HepG2 (cell line): ENCODE results near the gene LEMD2. TPM values are rescaled to one million over a fixed set of nuclear protein-coding genes. Genes with fewer than 3 reads are reported as not detected.

ENCODE experiments used
- CEBPB ChIP-seq: IDR thresholded peaks from 2 replicates; pipeline ENCODE4 v1.6.1; 2011; ENCODE audit warnings: low read depth, low read length, improper control_type of control experiment, borderline replicate concordance
- ETV6 ChIP-seq: sonication (generic); formaldehyde crosslinking; conservative IDR thresholded peaks from 2 replicates; pipeline ENCODE4 v1.4.0; 2020; ENCODE audit warnings: missing genetic modification reagents
- FOSL2 ChIP-seq: sonication (generic); formaldehyde crosslinking; IDR thresholded peaks from 2 replicates; pipeline ENCODE4 v1.4.0; 2020; ENCODE audit warnings: missing genetic modification reagents
- FOXP1 ChIP-seq, 2 experiments: fragments of 450-650 bp in 1 of 2; IDR thresholded peaks; 2 replicates each; pipeline ENCODE4 v1.6.1; 2017 to 2018; ENCODE audit warnings: antibody characterized with exemption in 1 of 2
- GZF1 ChIP-seq: sonication (generic); formaldehyde crosslinking; IDR thresholded peaks from 2 replicates; pipeline ENCODE4 v1.5.1; 2020; ENCODE audit warnings: mild to moderate bottlenecking, missing genetic modification reagents
- ISX ChIP-seq: sonication (generic); formaldehyde crosslinking; conservative IDR thresholded peaks from 2 replicates; pipeline ENCODE4 v1.5.0; 2020; ENCODE audit warnings: missing genetic modification reagents
- MYC ChIP-seq: sonication (generic); formaldehyde crosslinking; IDR thresholded peaks from 2 replicates; pipeline ENCODE4 v1.9.0; 2021; ENCODE audit warnings: missing genetic modification reagents, borderline replicate concordance
- PITX1 ChIP-seq: sonication (generic); formaldehyde crosslinking; IDR thresholded peaks from 2 replicates; pipeline ENCODE4 v1.5.1; 2020; ENCODE audit warnings: mild to moderate bottlenecking, missing genetic modification reagents
- SALL1 ChIP-seq: sonication (generic); formaldehyde crosslinking; IDR thresholded peaks from 2 replicates; pipeline ENCODE4 v1.8.0; 2022; ENCODE audit warnings: mild to moderate bottlenecking, missing genetic modification reagents
- SYNCRIP ChIP-seq: fragments of 200-400 bp; formaldehyde crosslinking; IDR thresholded peaks from 2 replicates; pipeline ENCODE4 v1.6.1; 2018; ENCODE audit warnings: mild to moderate bottlenecking, low read depth, low read length; ENCODE audit not compliant: insufficient read depth
- XRCC5 ChIP-seq: fragments of 200-400 bp; formaldehyde crosslinking; optimal IDR thresholded peaks from 2 replicates; pipeline ENCODE3; 2017; ENCODE audit warnings: mild to moderate bottlenecking, low read length
- ZNF263 ChIP-seq: sonication (generic); formaldehyde crosslinking; IDR thresholded peaks from 2 replicates; pipeline ENCODE4 v1.4.0; 2020; ENCODE audit warnings: missing genetic modification reagents
- ZNF660 ChIP-seq: sonication (generic); formaldehyde crosslinking; IDR thresholded peaks from 2 replicates; pipeline ENCODE4 v1.5.1; 2020; ENCODE audit warnings: mild to moderate bottlenecking, low read depth, missing genetic modification reagents, borderline replicate concordance
- polyA plus RNA-seq, 8 experiments: library from polyadenylated mRNA; depleted of rRNA in 3 of 8; stranded (reverse) in 7 of 8; unstranded in 1 of 8; fragments of >200 nt; fragmentation: Illumina TruSeq in 4 of 8; extraction: Trizol in 4 of 8; gene quantifications; 2 replicates each; pipeline versions ENCODE4 v1.2.1 to v1.2.3, GENCODE V29; 2011 to 2016; ENCODE audit warnings: low read depth in 4 of 8, missing spikeins in 1 of 8, mixed read lengths in 1 of 8; ENCODE audit not compliant: insufficient read depth in 1 of 8
- total RNA-seq, 5 experiments: library from RNA; depleted of rRNA; stranded (reverse); fragments of >200 nt; fragmentation: Illumina TruSeq; extraction: Trizol; gene quantifications; 2 replicates each; pipeline ENCODE4 v1.2.3, GENCODE V29; 2016; ENCODE audit warnings: low read depth in 1 of 5
- TF ChIP-seq, protein P1 (sequence below): sonication (generic); formaldehyde crosslinking; IDR thresholded peaks from 2 replicates; pipeline ENCODE4 v1.5.0; 2020; ENCODE audit warnings: mild to moderate bottlenecking, missing genetic modification reagents
- TF ChIP-seq, protein P2 (sequence below): sonication (generic); formaldehyde crosslinking; IDR thresholded peaks from 2 replicates; pipeline ENCODE4 v1.4.0; 2020; ENCODE audit warnings: mild to moderate bottlenecking, missing genetic modification reagents
- TF ChIP-seq, protein P3 (sequence below): IDR thresholded peaks from 2 replicates; pipeline ENCODE4 v1.6.1; 2016; ENCODE audit warnings: missing genetic modification reagents, missing compliant biosample characterization
- TF ChIP-seq, protein P4 (sequence below): sonication (generic); formaldehyde crosslinking; IDR thresholded peaks from 2 replicates; pipeline ENCODE4 v1.8.0; 2023; ENCODE audit warnings: mild to moderate bottlenecking, missing genetic modification reagents
- TF ChIP-seq, protein P5 (sequence below), 2 experiments: sonication (generic) in 1 of 2; formaldehyde crosslinking in 1 of 2; IDR thresholded peaks; 2 replicates each; pipeline versions ENCODE4 v1.4.0 to v1.6.1; 2016 to 2020; ENCODE audit warnings: borderline replicate concordance in 1 of 2, low read depth in 1 of 2, mild to moderate bottlenecking in 1 of 2, missing genetic modification reagents in 1 of 2

Gene LEMD2
- total and polyA plus RNA-seq, 2 of the 13 experiments (the other 11 are each of a cell fraction or from before 2014, with no cell fraction given) = 45.2 to 62.9 TPM

DNA sequence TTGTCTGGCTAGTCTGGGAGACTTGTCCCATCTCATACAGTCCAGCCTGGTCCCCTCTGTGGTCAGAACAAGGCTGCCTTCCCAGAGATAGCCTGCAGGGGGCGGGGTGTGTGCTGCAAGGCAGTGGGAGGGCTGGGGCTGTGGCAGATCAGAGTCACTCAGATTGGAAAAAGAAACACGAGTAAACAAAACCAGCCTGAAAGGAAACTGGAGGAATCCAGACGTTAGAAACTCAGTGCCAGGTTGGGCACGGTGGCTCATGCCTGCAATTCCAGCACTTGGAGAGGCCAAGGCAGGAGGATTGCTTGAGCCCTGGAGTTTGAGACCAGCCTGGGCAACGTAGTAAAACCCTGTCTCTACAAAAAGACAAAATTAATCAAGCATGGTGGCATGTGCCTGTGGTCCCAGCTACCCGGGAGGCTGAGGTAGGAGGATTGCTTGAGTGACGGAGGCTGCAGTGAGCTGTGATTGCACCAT lies 20.2 kb downstream of the LEMD2 start (continued):
- TF ChIP-seq, protein P1, sequence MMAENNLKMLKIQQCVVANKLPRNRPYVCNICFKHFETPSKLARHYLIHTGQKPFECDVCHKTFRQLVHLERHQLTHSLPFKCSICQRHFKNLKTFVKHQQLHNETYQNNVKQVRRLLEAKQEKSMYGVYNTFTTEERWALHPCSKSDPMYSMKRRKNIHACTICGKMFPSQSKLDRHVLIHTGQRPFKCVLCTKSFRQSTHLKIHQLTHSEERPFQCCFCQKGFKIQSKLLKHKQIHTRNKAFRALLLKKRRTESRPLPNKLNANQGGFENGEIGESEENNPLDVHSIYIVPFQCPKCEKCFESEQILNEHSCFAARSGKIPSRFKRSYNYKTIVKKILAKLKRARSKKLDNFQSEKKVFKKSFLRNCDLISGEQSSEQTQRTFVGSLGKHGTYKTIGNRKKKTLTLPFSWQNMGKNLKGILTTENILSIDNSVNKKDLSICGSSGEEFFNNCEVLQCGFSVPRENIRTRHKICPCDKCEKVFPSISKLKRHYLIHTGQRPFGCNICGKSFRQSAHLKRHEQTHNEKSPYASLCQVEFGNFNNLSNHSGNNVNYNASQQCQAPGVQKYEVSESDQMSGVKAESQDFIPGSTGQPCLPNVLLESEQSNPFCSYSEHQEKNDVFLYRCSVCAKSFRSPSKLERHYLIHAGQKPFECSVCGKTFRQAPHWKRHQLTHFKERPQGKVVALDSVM (CRISPR knock-in tag) = peak; percentile 57; the same call in 1 of the 2 replicates
- TF ChIP-seq FOSL2 (CRISPR knock-in tag) (peak; percentile 37; the same call in 1 of the 2 replicates), SALL1 (CRISPR knock-in tag) (peak; percentile 31; the same call in 1 of the 2 replicates), MYC (CRISPR knock-in tag) (0 out of 2 replicates have a peak, but pooled peaks have one; percentile 40), SYNCRIP (no peak), GZF1 (CRISPR knock-in tag) (0 out of 2 replicates have a peak, but pooled peaks have one; percentile 17), ZNF660 (CRISPR knock-in tag) (no peak), ISX (CRISPR knock-in tag) (no peak), ETV6 (no peak), FOXP1 (IDR thresholded peaks at IDR 0.05) (no peak), FOXP1 (CRISPR knock-in tag; IDR thresholded peaks at IDR 0.05) (0 out of 2 replicates have a peak, but pooled peaks have one; percentile 13), XRCC5 (peak; percentile 90), PITX1 (CRISPR knock-in tag) (0 out of 2 replicates have a peak, but pooled peaks have one; percentile 12), ZNF263 (CRISPR knock-in tag) (0 out of 2 replicates have a peak, but pooled peaks have one; percentile 25), CEBPB (no peak)
- TF ChIP-seq, protein P2, sequence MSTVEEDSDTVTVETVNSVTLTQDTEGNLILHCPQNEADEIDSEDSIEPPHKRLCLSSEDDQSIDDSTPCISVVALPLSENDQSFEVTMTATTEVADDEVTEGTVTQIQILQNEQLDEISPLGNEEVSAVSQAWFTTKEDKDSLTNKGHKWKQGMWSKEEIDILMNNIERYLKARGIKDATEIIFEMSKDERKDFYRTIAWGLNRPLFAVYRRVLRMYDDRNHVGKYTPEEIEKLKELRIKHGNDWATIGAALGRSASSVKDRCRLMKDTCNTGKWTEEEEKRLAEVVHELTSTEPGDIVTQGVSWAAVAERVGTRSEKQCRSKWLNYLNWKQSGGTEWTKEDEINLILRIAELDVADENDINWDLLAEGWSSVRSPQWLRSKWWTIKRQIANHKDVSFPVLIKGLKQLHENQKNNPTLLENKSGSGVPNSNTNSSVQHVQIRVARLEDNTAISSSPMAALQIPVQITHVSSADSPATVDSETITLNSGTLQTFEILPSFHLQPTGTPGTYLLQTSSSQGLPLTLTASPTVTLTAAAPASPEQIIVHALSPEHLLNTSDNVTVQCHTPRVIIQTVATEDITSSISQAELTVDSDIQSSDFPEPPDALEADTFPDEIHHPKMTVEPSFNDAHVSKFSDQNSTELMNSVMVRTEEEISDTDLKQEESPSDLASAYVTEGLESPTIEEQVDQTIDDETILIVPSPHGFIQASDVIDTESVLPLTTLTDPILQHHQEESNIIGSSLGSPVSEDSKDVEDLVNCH = no peak
- TF ChIP-seq, protein P3, sequence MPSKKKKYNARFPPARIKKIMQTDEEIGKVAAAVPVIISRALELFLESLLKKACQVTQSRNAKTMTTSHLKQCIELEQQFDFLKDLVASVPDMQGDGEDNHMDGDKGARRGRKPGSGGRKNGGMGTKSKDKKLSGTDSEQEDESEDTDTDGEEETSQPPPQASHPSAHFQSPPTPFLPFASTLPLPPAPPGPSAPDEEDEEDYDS (CRISPR knock-in tag) = peak; percentile 25; the same call in 1 of the 2 replicates
- TF ChIP-seq, protein P4, sequence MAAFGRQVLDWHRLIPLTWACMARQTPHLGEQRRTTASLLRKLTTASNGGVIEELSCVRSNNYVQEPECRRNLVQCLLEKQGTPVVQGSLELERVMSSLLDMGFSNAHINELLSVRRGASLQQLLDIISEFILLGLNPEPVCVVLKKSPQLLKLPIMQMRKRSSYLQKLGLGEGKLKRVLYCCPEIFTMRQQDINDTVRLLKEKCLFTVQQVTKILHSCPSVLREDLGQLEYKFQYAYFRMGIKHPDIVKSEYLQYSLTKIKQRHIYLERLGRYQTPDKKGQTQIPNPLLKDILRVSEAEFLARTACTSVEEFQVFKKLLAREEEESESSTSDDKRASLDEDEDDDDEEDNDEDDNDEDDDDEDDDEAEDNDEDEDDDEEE (CRISPR knock-in tag) = no peak
- TF ChIP-seq, protein P5, sequence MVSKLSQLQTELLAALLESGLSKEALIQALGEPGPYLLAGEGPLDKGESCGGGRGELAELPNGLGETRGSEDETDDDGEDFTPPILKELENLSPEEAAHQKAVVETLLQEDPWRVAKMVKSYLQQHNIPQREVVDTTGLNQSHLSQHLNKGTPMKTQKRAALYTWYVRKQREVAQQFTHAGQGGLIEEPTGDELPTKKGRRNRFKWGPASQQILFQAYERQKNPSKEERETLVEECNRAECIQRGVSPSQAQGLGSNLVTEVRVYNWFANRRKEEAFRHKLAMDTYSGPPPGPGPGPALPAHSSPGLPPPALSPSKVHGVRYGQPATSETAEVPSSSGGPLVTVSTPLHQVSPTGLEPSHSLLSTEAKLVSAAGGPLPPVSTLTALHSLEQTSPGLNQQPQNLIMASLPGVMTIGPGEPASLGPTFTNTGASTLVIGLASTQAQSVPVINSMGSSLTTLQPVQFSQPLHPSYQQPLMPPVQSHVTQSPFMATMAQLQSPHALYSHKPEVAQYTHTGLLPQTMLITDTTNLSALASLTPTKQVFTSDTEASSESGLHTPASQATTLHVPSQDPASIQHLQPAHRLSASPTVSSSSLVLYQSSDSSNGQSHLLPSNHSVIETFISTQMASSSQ (IDR thresholded peaks at IDR 0.05; ENCODE audit: low read depth) = no peak
- TF ChIP-seq, protein P5 (CRISPR knock-in tag; IDR thresholded peaks at IDR 0.05; ENCODE audit: borderline replicate concordance) = no peak
- TF ChIP-seq, all 625 proteins: peak for 35
